Fibroblast of skin of right biceps (primary cell): ENCODE data around the gene TCN2.
"Not testable (repeated sequence)": the region's sequence is repeated elsewhere in the genome, so short reads cannot be mapped to it uniquely, and the experiment has no call there.

Experiments used
- DNase-seq: peaks from one replicate; pipeline ENCODE4 v3.0.0-alpha.2; 2013

TCN2 gene

GRCh38 chr22:30580896-30581295 lies 26.1 kb upstream of the TCN2 start:
- no peak for DNase-seq

DNA sequence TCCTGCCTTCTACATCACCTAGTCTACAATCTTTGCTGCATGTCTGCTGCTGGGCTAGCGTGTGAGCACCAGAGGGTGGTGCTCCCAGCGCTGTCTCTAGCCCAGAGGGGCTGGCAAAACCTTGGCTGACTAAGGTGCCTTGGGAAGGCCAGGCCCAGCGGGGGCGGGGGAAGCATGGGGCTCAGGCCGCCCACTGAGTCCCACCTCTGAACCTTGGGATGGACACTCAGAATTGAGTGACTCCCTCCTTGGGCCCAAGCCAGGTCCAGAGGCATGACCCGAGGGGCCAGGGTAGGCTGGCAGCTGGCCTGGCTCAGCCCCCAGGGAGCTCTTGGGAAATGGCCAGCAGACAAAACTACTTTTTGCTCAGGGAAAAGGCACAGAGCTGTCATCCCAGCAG lies 24.9 kb upstream of the TCN2 start:
- no peak for DNase-seq

- DNase-seq: no peak
Observed at GRCh38 chr22:30582788-30583545, 24.0 kb upstream of the TCN2 start.

GRCh38 chr22:30584441-30584840 lies 22.5 kb upstream of the TCN2 start:
- no peak for DNase-seq

GRCh38 chr22:30586414-30586813 lies 20.6 kb upstream of the TCN2 start:
- no peak for DNase-seq

DNA sequence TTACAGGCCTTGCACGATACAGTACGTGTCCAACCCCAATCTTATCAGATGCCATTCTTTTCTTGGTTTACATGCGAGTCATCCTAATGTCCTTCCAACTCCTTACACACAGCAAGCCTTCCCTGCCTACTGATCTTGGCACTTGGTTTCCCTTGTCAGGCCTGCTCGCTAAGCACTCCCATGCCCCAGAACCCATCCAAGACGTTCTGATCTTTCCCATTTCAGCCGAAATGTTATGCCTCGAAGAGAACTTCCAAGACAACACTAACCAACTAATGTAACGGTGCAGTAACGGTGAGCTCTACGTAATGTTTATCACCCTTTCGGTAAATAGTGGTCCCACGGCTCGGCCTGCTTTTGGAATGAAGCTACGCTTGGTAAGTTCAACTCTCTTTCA lies 15.8 kb upstream of the TCN2 start:
- DNase-seq: peak; percentile 21

- peak; percentile 99 for DNase-seq
Observed at GRCh38 chr22:30591588-30592359, 15.2 kb upstream of the TCN2 start, which contains the start of gene PES1. TSS of gene PES1 (minus strand) at chr22:30591910. CDS start at chr22:30591833, 77 bp downstream.

DNA sequence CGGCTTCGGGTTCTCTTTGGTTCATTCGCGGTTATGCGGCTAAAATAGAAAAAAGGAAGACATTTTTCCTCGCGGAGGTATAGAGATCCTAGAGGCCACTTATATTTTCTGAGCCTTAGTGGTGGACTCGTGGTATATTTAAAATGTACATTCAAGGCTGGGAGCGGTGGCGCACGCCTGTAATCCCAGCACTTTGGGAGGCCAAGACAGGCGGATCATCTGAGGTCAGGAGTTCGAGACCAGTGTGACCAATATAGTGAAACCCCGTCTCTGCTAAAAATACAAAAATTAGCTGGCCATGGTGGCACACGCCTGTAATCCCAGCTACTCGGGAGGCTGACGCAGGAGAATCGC lies 14.6 kb upstream of the TCN2 start:
- not testable (repeated sequence) for DNase-seq

DNA sequence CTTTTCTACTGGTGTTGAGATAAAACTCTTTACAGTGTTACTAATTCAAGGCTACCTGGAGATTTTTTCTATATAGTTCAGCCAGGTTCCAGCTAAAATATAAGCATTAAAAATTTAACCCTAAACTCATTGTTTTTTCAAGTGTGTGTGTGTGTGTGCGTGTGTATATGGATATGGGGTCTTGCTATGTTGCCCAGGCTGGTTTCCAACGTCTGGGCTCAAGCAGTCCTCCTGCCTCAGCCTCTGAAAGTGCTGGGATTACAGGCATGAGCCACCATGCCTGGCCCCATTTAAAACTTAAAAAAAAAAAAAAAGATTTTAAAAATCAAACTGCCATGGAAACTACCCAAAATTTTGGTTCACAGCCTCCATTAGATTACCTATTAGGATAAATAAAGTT lies 10.8 kb upstream of the TCN2 start:
- no peak for DNase-seq

DNA sequence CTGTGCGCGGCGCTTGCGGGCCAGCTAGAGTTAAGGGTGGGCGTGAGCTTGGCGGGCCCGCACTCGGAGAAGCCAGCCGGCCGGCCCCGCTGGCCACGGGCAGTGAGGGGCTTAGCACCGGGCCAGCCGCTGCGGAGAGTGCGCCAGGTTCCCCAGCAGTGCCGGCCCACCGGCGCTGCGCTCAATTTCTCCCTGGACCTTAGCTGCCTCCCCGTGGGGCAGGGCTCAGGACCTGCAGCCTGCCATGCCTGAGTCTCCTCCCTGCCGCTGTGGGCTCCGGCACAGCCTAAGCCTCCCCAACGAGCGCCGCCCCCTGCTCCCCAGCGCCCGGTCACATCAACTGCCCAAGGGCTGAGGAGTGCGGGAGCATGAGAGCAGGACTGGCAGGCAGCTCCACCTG lies 10.1 kb upstream of the TCN2 start:
- no peak for DNase-seq

DNA sequence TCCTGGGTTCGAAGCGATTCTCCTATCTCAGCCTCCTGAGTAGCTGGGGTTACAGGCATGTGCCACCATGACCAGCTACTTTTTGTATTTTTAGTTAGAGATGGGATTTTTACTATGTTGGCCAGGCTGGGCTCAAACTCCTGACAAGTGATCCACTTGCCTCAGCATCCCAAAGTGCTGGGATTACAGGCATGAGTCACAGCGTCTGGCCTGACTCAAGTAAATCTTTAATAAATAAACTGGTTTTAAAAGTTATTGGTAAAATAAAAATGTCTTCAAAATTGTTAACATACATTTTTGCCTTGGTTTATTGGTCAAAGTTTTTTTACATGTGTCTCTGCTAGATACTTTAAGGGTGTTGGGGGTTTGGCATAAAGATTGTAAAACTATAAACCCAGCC lies 8.0 kb upstream of the TCN2 start:
- no peak for DNase-seq

GRCh38 chr22:30600921-30601320 lies 6.1 kb upstream of the TCN2 start:
- no peak for DNase-seq

DNA sequence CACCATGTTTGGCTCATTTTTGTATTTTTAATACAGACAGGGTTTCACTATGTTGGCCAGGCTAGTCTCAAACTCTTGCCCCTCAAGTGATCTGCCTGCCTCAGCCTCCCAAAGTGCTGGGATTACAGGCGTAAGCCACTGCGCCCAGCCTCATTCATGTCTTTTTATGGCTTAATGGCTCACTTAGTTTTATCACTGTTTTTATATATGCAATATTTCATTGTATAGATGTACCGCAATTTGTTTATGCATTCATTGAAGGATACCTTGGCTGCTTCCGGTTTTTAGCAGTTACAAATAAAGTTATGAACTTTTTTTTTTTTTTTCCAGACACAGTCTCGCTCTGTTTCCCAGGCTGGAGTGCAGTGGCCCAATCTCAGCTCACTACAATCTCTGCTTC lies 5.5 kb upstream of the TCN2 start:
- no peak for DNase-seq

DNA sequence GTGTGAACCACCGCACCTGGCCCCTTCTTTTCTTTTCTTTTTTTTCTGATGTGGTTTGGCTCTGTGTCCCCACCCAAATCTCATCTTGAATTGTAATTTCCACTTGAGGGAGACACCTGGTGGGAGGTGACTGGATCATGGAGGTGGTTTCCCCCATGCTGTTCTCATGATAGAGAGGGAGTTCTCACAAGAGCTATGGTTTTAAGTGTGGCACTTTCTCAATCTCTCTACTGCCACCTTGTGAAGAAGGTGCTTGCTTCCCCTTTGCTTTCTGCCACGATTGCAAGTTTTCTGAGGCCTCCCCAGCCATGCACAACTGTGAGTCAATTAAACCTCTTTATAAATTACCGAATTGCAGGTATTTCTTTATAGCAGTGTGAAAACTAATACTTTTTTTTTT lies 4.9 kb upstream of the TCN2 start:
- DNase-seq: no peak

DNA sequence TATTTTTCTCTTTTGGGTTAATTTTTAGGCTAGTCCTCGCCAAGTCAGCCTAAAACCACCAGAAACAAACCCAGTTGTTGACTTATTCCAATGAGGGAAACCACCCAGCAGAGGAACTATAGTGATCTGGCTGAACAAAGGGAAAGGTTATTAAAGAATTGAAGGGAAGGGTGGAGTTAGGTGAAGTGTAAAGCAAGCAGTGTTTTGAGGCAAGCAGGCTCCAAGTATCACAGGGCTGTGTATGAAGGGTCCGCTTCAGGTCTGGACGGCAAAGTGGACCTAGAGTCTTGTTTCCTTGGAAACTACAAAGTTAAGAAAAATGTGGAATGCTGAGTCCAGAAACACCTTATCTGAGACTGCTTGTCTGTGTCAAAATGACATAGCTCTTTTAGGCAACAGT lies 3.2 kb upstream of the TCN2 start:
- DNase-seq: no peak

DNA sequence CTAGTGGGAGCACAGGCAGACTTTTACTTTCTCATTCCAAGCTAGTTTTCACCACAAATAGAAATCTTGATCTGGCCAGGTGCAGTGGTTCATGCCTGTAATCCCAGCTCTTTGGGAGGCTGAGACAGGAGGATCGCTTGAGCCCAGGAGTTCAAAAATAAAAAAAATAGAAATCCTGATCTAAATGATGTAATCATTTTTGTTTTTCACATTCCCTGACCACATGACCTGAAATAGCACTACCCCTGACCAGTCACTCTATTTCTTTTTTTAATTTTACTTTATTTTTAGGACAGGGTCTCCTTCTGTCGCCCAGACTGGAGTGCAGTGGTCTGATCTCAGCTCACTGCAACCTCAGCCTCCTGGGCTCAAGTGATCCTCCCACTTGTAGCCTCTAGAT lies 2.3 kb upstream of the TCN2 start:
- no peak for DNase-seq

- DNase-seq: peak; percentile 25
Observed at GRCh38 chr22:30605449-30606110, 1.4 kb upstream of the TCN2 start.

- no peak for DNase-seq
Observed at GRCh38 chr22:30607300-30607930, 441 bp downstream of the TCN2 start.

DNA sequence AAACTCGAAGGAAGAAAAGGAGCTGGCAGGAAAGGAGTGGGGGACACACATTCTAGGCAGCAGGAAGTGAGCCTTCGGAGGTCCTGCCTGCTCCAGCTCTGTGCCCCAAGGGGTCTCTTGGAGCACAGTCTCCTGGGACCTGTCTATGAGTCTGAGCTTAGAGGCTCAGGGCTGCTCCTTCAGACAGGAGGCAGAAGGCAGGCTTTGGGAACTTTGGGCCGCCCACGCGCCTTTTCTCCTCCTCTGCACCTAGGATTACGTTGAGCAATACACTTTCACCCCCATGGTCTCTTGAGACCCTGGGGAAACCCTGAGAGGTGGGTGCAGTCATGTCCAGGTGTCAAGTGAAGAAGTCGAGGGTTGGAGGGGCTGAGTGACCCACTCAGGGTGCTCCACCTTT lies 965 bp downstream of the TCN2 start:
- no peak for DNase-seq

DNA sequence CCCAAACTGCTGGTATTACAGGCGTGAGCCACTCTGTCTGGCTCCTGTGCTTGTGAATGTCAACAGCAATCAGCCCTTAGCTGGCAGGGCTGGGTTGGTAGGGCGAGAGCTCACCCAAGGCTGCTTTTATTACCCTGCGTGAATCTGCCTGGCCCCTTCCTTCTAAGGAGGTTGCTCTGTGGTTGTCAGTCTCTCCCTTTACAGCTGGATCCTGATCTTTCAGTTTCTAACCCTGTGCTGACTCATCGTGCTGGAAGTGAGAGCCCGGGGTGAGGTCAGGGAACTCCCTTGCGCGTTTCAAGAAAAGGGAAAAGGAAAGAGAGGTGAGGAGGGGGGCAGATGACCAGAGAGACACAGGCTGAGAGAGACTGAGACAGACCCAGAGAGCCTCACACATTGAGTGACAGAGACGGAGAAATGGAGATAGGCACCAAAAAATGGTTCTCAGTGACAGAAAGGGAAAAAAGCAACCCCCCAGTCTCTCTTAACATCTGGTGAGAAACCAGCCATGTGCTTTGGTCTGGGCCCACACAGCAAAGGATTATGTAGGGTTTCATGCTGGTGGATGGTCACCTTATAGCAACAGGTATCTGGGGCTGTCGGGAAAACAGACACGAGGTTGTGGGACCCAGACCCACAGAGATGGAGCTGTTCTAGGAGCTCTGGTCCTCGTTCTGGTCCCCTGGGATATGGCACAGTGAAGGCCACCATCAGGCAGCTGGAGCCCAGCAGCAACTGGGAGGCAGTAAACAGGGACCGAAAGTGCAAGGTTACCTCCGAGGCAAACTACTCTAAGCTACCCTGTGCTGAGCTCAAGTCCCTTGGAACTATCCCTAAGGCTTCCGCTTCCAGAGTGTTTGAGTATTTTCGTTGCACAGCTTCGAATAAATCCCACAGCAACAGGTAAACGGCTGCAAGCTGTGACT lies 2.5 kb downstream of the TCN2 start:
- peak; percentile 59 for DNase-seq

DNA sequence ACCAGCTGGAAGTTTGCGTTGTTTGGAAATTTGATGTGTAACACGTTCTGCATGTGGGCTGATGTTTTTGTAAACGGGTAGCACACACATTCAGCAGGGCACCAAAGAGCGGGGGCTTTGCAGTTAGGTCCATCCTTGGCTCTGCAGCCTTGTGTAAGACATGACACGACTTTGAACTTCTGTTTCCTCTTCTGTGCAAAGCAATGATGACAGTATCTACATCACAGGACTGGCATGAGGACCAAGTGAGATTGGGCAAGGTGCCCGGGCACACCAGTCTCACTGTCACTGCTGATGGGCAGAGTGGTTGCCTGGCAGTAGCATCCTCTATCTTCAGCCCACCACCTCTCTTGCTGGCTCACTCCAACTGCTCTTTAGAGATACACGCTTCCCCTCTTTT lies 3.3 kb downstream of the TCN2 start:
- no peak for DNase-seq

DNA sequence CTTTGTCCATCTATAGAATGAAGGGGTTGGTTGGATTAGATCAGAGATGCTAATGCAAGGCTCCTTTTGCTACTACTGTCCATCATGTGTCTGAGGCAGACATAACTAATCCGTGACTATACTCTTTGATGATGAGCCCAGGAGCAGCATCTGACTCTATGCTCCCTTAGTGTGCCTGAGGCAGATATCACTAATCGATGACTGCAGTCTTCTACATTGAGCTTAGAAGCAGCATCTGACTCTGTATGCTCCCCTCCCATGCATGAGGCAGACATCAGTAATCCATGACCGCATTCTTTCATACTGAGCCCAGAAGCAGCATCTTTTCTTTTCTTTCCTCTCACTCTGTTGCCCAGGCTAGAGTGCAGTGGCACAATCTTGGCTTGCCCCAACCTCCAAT lies 4.2 kb downstream of the TCN2 start:
- DNase-seq: no peak
